Progenitor cell of endocrine pancreas (in vitro differentiated cells): ENCODE results near the gene HCN4. TPM values are rescaled to one million over a fixed set of nuclear protein-coding genes. Genes with fewer than 3 reads are reported as not detected.

Experiments
- DNase-seq: peaks from one replicate; pipeline ENCODE4 v3.0.0; 2021; ENCODE audit warnings: low spot score; ENCODE audit not compliant: unreplicated experiment
- H3K27ac Mint-ChIP-seq: 2 replicates; pipeline ENCODE4 v1.8.0; 2021; ENCODE audit warnings: mild to moderate bottlenecking, moderate library complexity, mixed read lengths
- H3K27me3 Mint-ChIP-seq: 2 replicates; pipeline ENCODE4 v1.8.0; 2021; ENCODE audit warnings: mixed read lengths
- H3K36me3 Mint-ChIP-seq: 2 replicates; pipeline ENCODE4 v1.8.0; 2022; ENCODE audit warnings: mixed read lengths; ENCODE audit not compliant: insufficient read depth
- H3K4me1 Mint-ChIP-seq: 2 replicates; pipeline ENCODE4 v1.8.0; 2021; ENCODE audit warnings: low read depth, mixed read lengths
- H3K4me3 Mint-ChIP-seq: 2 replicates; pipeline ENCODE4 v1.8.0; 2021; ENCODE audit warnings: low read depth, mild to moderate bottlenecking, moderate library complexity, mixed read lengths
- H3K9me3 Mint-ChIP-seq: 2 replicates; pipeline ENCODE4 v1.8.0; 2021; ENCODE audit warnings: low read depth, mixed read lengths
- total RNA-seq: library from RNA; stranded (reverse); gene quantifications from 2 replicates; pipeline ENCODE4 v1.2.1, GENCODE V29; 2021
- TF ChIP-seq, protein P1 (sequence below): fragments of 200-600 bp; sonication (generic); IDR thresholded peaks from one replicate; pipeline ENCODE4 v1.5.0; 2021; ENCODE audit warnings: antibody characterized with exemption, mild to moderate bottlenecking; ENCODE audit not compliant: unreplicated experiment

The HCN4 gene
- total RNA-seq, 1 donor from 2014 or later: 4.9 TPM

DNA sequence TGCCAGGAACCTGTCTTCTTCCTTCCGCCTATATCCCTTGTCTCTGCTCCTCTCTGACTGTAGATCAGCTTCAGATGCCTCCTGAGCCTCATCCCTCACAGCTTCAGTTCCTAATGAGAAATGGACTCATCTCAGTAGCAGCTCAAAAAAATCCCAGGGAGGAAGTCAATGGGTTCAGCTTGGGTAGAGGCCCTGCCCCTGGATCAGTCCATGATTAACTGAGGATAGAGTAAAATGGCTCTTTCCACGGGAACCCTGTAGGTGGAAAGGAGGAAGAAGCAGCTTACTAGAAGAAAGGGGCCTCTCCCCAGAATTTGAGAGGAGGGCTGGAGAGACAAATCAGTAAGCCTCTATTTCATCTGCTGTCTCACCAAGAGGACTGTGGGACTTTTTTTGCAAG, 26.9 kb upstream of the HCN4 start:
- Mint-ChIP-seq H3K4me1 (no peaks in the 10 kb centered on the region), H3K27ac (no peak overlapping the region), H3K4me3 (no peak overlapping the region), H3K27me3 (peaks cover 4% of the 10 kb centered on the region), H3K9me3 (no peaks in the 10 kb centered on the region), H3K36me3 (no peaks in the 10 kb centered on the region)
- TF ChIP-seq, protein P1, sequence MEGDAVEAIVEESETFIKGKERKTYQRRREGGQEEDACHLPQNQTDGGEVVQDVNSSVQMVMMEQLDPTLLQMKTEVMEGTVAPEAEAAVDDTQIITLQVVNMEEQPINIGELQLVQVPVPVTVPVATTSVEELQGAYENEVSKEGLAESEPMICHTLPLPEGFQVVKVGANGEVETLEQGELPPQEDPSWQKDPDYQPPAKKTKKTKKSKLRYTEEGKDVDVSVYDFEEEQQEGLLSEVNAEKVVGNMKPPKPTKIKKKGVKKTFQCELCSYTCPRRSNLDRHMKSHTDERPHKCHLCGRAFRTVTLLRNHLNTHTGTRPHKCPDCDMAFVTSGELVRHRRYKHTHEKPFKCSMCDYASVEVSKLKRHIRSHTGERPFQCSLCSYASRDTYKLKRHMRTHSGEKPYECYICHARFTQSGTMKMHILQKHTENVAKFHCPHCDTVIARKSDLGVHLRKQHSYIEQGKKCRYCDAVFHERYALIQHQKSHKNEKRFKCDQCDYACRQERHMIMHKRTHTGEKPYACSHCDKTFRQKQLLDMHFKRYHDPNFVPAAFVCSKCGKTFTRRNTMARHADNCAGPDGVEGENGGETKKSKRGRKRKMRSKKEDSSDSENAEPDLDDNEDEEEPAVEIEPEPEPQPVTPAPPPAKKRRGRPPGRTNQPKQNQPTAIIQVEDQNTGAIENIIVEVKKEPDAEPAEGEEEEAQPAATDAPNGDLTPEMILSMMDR: no peak
- no peak for DNase-seq

DNA sequence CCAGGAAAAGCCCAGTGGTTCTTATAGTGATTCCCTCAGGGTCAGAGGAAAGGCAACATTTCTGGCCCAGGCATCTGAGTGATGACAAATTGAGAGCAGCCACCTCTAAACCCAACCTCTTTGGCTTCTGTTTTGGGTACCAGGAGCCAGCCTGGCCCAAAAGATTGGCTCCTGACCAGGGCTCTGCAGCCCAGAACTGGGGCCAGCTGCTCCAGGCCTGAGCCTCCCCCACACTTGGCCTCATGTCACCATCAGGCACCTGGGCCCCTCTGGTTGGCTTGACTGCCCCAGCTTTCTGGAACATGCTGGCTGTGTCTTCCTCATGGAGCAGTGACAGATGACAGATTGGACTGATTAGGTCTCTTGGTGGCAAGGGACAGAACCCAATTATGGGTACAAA, 26.0 kb upstream of the HCN4 start:
- Mint-ChIP-seq H3K27ac (no peak overlapping the region), H3K27me3 (peaks cover 4% of the 10 kb centered on the region), H3K9me3 (no peaks in the 10 kb centered on the region), H3K4me3 (no peak overlapping the region), H3K4me1 (peaks cover 4% of the 10 kb centered on the region), H3K36me3 (no peaks in the 10 kb centered on the region)
- TF ChIP-seq, protein P1: no peak
- DNase-seq: no peak

DNA sequence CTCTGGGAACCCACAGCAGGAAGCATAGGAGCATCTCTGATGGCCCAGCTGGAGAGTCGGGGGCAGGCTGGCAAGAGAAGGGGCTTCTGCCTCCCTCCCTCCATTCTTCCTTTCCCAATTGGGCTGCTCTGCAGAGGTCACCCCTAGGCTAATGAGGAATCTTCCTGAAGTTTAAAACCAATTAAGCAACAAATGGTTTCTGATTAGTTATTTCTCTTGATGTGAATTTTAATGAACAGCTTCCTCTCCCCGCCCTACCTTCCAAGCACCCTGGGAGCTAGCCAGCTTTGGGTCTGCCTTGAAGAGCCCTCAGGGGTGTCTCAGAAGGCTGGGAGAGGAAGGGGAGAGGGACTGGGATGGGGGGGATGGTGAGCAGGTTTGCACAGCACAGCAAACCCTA, 24.6 kb upstream of the HCN4 start:
- TF ChIP-seq, protein P1: no peak
- Mint-ChIP-seq H3K4me1 (peaks cover 8% of the 10 kb centered on the region), H3K9me3 (peaks cover 2% of the 10 kb centered on the region), H3K36me3 (no peaks in the 10 kb centered on the region), H3K4me3 (no peak overlapping the region), H3K27ac (no peak overlapping the region), H3K27me3 (peaks cover 4% of the 10 kb centered on the region)
- no peak for DNase-seq

DNA sequence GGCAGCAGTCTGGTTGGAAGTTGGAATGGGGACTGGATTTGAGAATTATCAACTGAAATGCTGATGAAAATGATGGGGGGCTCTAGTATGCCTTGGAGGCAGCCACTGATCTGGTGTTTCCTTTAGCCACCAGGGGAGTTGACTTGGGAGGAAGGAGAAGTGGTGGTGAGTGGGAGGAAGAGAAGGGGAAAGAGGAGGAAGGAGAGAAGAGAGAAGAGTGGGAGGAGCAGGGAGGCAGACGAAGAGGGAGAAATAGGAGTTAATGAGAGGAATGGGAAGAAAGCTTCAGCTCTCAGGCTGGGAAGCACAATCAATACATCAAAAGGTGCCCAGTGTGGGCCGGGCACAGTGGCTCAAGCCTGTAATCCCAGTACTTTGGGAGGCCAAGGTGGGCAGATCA, 23.3 kb upstream of the HCN4 start:
- H3K27me3 Mint-ChIP-seq: peaks cover 4% of the 10 kb centered on the region
- H3K9me3 Mint-ChIP-seq: peaks cover 3% of the 10 kb centered on the region
- no peak for DNase-seq
- TF ChIP-seq, protein P1: no peak
- H3K27ac Mint-ChIP-seq: no peak overlapping the region
- H3K36me3 Mint-ChIP-seq: no peaks in the 10 kb centered on the region
- H3K4me3 Mint-ChIP-seq: no peak overlapping the region
- peaks cover 16% of the 10 kb centered on the region for H3K4me1 Mint-ChIP-seq

DNA sequence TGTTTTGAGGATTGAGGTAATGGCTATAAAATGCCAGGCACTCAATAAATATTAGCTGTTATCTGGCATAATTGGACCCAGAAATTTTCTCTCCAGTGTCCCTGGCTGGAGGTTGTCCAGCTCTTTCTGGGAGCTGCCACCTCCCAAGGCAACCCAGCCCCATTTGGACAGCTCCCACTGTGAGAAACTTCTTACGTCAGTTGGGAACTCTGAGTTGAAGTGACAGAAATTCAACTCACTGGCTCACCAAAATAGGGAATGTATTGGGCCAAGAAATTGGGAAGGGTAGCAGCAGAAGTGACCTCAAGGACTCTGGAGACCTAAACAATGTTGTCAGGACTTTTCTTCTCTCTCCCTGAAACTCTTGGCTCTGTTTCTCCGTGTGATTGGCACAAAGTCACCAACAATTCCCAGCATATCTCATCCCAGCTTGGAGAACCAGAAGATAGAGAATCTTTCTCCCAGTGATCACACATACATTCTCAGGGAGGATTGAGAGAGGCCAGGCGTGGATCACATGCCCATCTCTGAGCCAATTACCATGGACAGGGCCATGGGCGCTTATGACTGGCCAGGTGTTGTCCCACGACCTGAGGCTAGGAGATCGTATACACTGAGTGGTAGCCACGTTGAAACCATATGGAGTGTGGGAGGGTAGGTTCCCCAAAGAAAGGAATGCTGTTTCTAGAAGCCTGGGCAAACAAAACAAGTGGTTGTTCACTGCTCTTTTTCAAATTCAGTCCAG, 22.5 kb upstream of the HCN4 start:
- H3K27me3 Mint-ChIP-seq: peaks cover 4% of the 10 kb centered on the region
- TF ChIP-seq, protein P1: no peak
- no peak overlapping the region for H3K27ac Mint-ChIP-seq
- H3K9me3 Mint-ChIP-seq: peaks cover 3% of the 10 kb centered on the region
- no peak overlapping the region for H3K4me3 Mint-ChIP-seq
- H3K36me3 Mint-ChIP-seq: no peaks in the 10 kb centered on the region
- peaks cover 16% of the 10 kb centered on the region for H3K4me1 Mint-ChIP-seq
- no peak for DNase-seq
